Activated CD4-positive, alpha-beta T cell treated with anti-CD3 and anti-CD28 coated beads, Interleukin-2, amount 50 U/mL, for 24 hours (primary cell): ENCODE results near the gene PDZD7.

ENCODE experiments used
- DNase-seq, 2 donors: peaks; one replicate each; pipeline ENCODE4 v3.0.0-alpha.2; 2020; ENCODE audit warnings: low read depth in 1 of 2, low spot score in 1 of 2

PDZD7 gene

DNA sequence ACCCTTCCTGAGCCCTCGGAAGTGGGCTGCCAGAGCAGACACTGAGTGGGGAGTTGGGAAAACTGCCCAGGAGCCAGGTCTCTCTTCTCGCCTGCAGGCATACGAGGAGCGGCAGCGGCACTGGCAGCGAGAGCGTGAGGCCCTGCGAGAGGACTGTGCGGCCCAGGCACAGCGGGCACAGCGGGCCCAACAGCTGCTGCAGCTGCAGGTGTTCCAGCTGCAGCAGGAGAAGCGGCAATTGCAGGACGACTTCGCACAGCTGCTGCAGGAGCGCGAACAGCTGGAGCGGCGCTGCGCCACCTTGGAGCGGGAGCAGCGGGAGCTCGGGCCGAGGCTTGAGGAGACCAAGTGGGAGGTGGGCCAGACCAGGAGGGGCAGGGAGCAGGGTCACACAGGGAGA lies 25.6 kb downstream of the PDZD7 start:
- no peak for DNase-seq

- no peak for DNase-seq
These were observed 27.2 kb downstream of the PDZD7 start for GRCh38 chr10:101003639-101004206.

GRCh38 chr10:101002456-101002855 lies 28.5 kb downstream of the PDZD7 start:
- DNase-seq = no peak

- no peak for DNase-seq
These were observed 29.3 kb downstream of the PDZD7 start for GRCh38 chr10:101001659-101002035.

- DNase-seq = no peak
These were observed 29.8 kb downstream of the PDZD7 start for GRCh38 chr10:101000915-101001658.

DNA sequence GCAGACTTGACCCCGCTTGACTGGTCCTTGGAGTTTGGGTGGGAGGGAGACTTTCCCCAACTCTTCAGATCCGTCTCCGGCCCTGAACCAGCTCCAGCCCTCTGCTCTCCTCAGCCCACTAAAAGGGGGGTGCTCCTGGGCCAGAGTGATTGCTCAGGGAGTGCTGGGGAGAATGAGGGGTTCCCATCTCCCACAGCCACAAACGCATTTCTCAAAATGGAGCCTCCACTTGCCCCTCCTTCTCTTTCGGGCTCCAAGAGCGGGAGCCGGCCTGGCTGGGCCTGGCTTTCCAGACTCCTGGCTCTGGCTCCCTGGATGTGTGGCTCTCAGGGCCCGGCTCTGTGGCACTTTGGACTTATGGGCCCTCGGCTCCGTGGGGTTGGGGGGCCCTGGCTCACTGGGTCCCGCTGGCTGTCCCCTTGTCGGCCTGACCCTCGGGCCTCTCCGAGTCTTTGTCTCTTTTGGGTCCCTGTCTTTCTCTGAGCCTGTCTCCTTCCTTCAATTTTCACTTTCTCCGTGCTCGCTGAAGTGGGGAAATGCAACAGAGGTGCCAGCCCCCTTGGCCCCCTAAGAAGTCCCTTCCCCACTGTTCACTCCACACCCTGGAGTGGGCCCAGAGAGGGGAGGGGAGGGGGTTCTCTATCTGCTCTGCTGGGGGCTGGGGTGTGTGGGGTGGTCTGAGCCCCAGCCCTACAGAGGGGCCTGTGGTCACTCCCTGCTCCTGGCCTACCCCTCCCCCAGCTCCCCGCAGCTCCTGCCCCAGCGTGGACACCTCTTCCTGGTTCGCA lies 30.6 kb downstream of the PDZD7 start:
- DNase-seq = no peak

DNA sequence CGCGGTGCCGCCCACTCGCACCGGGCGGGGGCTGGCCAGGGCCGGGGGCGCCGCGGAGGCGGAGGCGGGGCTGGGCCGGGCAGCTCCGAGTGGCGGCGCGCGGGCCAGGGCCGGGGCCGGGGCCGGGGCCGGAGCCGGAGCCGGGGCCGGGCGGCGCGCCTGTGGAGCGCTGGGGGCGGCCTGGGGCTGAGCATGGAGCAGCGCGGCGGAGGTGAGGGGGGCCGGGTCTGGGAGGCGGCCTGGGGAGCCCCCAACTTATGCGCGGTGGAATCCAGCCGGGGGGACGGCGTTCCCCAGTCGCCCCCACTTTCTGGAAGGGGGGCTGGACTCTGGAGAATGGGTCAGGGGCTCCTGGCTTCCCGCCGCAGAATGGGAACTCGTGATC lies 31.2 kb downstream of the PDZD7 start, which contains the start of gene LZTS2:
Gene LZTS2 (plus strand): TSS at position 67 of the 385 bp plus-strand sequence. CDS start 2,731 bp downstream, outside the sequence.
- no peak for DNase-seq

DNA sequence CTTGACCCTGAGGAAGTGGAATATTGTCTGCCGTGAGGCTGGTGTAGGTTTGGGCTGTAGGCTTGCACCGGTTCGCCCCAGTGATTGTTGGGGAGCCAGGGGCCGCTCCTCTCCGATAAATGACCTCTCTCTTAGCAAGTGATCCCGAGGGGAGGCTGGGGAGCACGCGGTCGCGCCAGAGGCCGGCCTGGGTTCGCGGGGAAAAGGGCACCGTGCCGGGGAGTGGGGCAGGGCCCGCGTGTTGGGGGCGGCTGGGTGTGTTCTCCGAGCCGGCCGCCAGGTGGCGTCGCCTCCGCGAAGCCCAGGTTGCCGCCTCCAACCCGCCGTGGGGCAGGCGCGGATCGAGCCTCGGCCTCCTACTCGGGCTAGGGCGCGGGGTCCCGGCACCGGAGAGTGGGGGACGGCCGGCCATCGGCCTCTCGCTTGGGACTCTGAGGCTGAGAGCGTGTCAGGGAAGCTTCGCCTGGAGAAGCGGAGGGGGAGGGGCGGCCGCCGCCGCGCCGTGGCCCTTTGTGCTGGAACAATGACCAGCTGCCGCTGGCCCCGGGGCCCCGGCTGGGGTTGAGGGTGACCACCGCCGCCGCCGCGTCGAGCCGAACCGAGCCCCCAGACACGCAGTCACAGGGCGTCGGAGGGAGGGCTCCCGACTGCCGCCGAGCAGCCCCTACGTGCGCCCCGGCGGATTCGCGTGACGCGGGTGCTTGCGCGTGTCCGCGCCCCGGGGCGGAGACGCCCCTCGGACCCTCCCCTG lies 31.8 kb downstream of the PDZD7 start:
- peak; percentile 57 to 64 for DNase-seq

DNA sequence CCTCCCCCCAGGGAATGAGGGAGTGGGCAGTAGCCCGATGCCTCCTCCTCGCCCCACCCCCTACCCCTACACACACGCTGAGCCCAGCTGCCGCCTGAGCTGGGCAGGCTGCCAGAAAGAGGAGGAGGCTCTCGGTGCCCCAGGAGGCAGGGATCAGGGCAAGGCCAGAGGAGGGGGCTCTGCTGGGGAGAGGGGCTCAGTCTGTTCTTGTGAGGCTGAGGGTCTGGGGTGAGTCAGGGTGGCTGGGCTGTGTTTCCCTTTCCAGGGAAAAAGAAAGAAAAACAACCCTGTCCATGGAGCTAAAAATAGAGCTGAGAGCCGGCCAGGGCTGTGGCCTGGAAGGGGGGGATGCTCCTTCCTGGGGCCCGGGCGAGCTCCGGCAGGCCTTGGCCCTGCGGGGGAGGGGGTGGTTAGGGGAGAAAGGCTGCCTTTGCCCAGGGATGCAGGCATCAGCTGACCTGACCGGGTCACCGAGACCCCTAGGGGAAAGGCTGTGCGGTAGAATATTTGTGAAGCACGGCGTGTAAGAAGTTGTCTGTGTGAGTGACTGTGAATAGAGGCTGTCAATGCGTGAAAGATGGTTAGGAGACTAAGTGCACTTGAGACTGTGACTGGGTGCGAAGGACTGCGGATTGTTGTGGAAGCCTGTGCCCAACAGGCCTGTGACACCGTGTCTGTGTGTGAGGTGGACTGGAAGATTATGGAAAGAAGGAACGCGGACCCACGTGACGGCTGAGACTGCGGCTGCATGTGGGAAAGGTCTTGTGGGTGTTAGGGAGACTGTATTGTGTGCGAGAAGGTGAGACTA lies 32.5 kb downstream of the PDZD7 start:
- DNase-seq = peak; percentile 30 to 37

GRCh38 chr10:100997360-100998182 lies 33.4 kb downstream of the PDZD7 start:
- DNase-seq = peak; percentile 40 to 55

DNA sequence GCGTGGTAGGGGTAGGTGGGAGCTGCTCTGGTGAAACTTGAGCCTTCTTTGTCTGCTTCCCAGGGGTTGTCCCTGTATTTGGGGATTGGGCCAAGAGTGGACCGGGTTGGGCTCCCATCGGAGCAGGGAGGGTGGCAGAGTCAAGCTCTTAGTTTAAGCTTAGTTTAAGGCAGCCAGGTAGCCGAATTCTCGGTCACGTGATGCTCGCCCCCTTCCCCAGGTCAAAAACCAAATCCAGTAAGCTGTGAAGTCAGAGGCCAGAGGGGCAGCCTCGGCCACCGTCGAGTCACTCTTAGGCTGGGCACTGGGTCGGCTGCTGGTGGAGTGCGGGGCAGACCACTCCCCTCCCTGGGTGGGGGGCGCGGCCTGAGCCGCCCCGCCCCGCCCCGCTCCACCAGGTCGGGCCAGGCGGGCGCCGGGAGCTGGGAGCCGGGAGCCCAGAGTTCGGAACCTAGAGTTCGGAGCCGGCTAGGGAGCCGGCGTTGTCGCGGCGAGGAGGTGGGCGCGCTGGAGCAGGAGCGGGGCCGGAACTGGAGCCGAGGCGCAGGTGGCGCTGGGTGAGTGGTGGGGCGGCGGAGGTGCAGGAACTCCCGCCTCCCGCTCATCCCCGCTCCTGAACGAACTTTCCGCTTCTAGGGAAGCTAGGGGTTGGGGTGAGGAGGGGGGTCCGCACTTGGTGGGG lies 34.1 kb downstream of the PDZD7 start:
- DNase-seq = peak in 1 of 2 donors; percentile 26

DNA sequence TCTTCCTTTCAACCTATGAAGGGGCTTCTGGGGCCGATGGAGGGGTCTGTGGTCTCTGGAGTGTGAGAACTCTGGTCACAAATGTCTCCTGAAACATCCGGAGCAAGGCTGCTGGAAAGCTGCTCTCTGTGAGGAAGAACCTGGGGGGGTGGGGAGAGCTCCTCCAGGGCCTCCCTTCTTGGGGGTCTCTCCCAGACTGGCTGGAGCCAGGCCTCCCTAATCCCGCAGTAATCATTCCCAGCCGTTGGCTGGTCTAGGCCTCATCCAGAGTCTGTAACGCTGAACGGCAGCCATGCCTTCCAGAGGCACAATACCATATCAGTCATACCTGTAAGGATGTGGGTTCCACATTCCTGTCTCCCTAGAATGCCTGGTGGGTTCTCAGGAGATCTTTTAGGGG lies 35.7 kb downstream of the PDZD7 start:
- no peak for DNase-seq

GRCh38 chr10:100993986-100994708 lies 36.8 kb downstream of the PDZD7 start:
- DNase-seq = no peak

DNA sequence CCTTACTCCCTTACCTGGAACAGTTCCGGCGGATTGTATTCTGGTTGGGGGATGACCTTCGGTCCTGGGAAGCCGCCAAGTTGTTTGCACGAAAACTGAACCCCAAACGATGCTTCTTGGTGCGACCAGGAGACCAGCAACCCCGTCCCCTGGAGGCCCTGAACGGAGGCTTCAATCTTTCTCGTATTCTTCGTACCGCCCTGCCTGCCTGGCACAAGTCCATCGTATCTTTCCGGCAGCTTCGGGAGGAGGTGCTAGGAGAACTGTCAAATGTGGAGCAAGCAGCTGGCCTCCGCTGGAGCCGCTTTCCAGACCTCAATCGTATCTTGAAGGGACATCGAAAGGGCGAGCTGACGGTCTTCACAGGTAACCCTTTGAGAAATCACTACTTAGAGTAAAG lies 41.8 kb downstream of the PDZD7 start:
- no peak for DNase-seq

GRCh38 chr10:100988166-100988565 lies 42.8 kb downstream of the PDZD7 start:
- DNase-seq = no peak

- no peak for DNase-seq
These were observed 43.3 kb downstream of the PDZD7 start for GRCh38 chr10:100987685-100988049.

- DNase-seq = peak; percentile 76 to 86
These were observed 43.8 kb downstream of the PDZD7 start, which contains the start of the genes MRPL43 and TWNK for GRCh38 chr10:100986952-100987684. Gene MRPL43, minus strand, starts transcription at chr10:100987497. Its CDS starts 54 bp downstream, at chr10:100987443. Gene TWNK, plus strand, starts transcription at chr10:100987543. Its CDS starts 668 bp downstream, at chr10:100988211.

GRCh38 chr10:100986623-100986951 lies 44.3 kb downstream of the PDZD7 start:
- no peak for DNase-seq
